ENCODE results near the gene LCLAT1. TPM values are rescaled to one million over a fixed set of nuclear protein-coding genes. Genes with fewer than 3 reads are reported as not detected.

Gene LCLAT1
- total RNA-seq, 1 experiment from 2014 or later, result 32.9 TPM

- TF ChIP-seq, protein P1, sequence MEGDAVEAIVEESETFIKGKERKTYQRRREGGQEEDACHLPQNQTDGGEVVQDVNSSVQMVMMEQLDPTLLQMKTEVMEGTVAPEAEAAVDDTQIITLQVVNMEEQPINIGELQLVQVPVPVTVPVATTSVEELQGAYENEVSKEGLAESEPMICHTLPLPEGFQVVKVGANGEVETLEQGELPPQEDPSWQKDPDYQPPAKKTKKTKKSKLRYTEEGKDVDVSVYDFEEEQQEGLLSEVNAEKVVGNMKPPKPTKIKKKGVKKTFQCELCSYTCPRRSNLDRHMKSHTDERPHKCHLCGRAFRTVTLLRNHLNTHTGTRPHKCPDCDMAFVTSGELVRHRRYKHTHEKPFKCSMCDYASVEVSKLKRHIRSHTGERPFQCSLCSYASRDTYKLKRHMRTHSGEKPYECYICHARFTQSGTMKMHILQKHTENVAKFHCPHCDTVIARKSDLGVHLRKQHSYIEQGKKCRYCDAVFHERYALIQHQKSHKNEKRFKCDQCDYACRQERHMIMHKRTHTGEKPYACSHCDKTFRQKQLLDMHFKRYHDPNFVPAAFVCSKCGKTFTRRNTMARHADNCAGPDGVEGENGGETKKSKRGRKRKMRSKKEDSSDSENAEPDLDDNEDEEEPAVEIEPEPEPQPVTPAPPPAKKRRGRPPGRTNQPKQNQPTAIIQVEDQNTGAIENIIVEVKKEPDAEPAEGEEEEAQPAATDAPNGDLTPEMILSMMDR (conservative IDR thresholded peaks at IDR 0.05), result no peak
- Histone ChIP-seq H3K9me3 (ENCODE audit: control insufficient read depth, low read depth, low read length) (no peaks in the 10 kb centered on the region), H2BK120ac (ENCODE audit: low read depth, low read length, poor library complexity, severe bottlenecking) (no peak overlapping the region), H3K79me2 (ENCODE audit: insufficient read depth, low read length) (no peaks in the 10 kb centered on the region), H3K79me1 (ENCODE audit: insufficient read depth, low read depth, low read length, poor library complexity, severe bottlenecking) (no peaks in the 10 kb centered on the region), H2BK12ac (ENCODE audit: insufficient read length, low read depth, low read length) (no peak overlapping the region), H4K8ac (replicated peaks; ENCODE audit: insufficient read length, low read depth, low read length) (no peak overlapping the region), H4K91ac (ENCODE audit: insufficient read length, low read depth, low read length) (no peak overlapping the region), H2AK5ac (ENCODE audit: insufficient read length, low read length) (no peak overlapping the region), H3K4me1 (ENCODE audit: insufficient read depth, low read length) (peaks cover 9% of the 10 kb centered on the region; the same call in 1 of the 2 replicates), H3T11ph (ENCODE audit: low read length) (no peak overlapping the region), H2AFZ (ENCODE audit: low read length) (no peak overlapping the region), H4K20me1 (ENCODE audit: control insufficient read depth, insufficient read depth, insufficient read length) (no peaks in the 10 kb centered on the region), H3K27ac (ENCODE audit: insufficient read length, low read depth, low read length) (no peak overlapping the region), H3K23me2 (ENCODE audit: insufficient read length, low read depth, low read length, poor library complexity, severe bottlenecking) (no peaks in the 10 kb centered on the region), H3K4me2 (ENCODE audit: insufficient read depth, insufficient read length, low read length) (no peak overlapping the region), H3K23ac (ENCODE audit: insufficient read length, low read depth, low read length) (no peak overlapping the region), H3K9ac (ENCODE audit: extremely low read depth, insufficient read length, low read length) (no peak overlapping the region), H2BK15ac (ENCODE audit: low read depth, low read length) (no peak overlapping the region), H3K18ac (ENCODE audit: insufficient read length, low read depth, low read length) (no peak overlapping the region), H4K5ac (ENCODE audit: insufficient read length, low read depth, low read length) (no peak overlapping the region), H3K14ac (ENCODE audit: insufficient read depth, low read length) (no peak overlapping the region), H2BK5ac (ENCODE audit: insufficient read length, low read length) (no peak overlapping the region), H2BK20ac (ENCODE audit: low read depth, low read length, poor library complexity, severe bottlenecking) (no peak overlapping the region), H3K27me3 (ENCODE audit: insufficient read depth, low read length) (no peaks in the 10 kb centered on the region; the same call in 1 of the 2 replicates), H3K4ac (ENCODE audit: low read depth, low read length) (no peak overlapping the region), H3K56ac (ENCODE audit: insufficient read length, low read depth, low read length) (no peak overlapping the region)
- H3K9me3 Mint-ChIP-seq, result no peaks in the 10 kb centered on the region
- H3K4me3 Mint-ChIP-seq, result no peak overlapping the region
- no peak overlapping the region for H3K27ac Mint-ChIP-seq
- DNase-seq, result no peak
- peaks cover 59% of the 10 kb centered on the region for H3K27me3 Mint-ChIP-seq (ENCODE audit: low read depth)
- H3K36me3 Mint-ChIP-seq (ENCODE audit: insufficient read depth in 1 of 3, low read depth in 3 of 3), result no peaks in the 10 kb centered on the region
- no CpG with 5 or more reads among the region's 2 CpGs for WGBS (ENCODE audit: extremely low coverage, insufficient read length, low lambda C conversion rate)
- peaks cover 20 to 40% of the 10 kb centered on the region in 2 experiments for H3K4me1 Mint-ChIP-seq
These were observed 206.8 kb downstream of the LCLAT1 start for GRCh38 chr2:30653847-30654246.

All from H9 (cell line).